ENCODE data around the gene MOV10. TPM values are rescaled to one million over a fixed set of nuclear protein-coding genes. Genes with fewer than 3 reads are reported as not detected.
A peak's percentile ranks its signal among the peaks of the same experiment; 100 is the strongest.

The MOV10 gene
- total RNA-seq, 2 donors from 2014 or later, result 76.8 to 80.8 TPM

DNA sequence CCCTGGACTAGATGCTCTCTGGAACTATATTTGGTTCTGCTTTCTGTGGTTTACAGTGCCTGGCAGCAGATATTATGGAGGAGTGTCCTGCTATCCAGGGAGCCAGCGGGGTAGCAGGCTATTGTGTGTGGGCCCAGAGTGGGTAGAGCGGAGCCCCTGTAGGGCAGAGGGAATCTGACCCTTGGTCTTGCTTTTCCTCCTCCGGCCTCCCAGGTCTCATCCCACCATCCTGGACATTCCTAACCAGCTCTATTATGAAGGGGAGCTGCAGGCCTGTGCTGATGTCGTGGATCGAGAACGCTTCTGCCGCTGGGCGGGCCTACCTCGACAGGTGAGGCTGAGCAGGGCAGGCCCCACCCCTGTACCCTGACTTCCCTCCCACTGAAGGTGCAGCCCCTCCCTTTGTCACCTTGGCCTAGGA lies 23.3 kb downstream of the MOV10 start:
- Mint-ChIP-seq H3K4me3 (no peak overlapping the region), H3K27me3 (ENCODE audit: low read depth) (no peaks in the 10 kb centered on the region), H3K4me1 (ENCODE audit: low read depth) (peaks cover 32% of the 10 kb centered on the region), H3K9me3 (no peaks in the 10 kb centered on the region), H3K27ac (no peak overlapping the region), H3K36me3 (ENCODE audit: insufficient read depth in 2 of 2) (peaks cover 3 to 12% of the 10 kb centered on the region in 2 donors)
- ATAC-seq (replicated peaks in 1 of 2) (no peak), DNase-seq (no peak)

DNA sequence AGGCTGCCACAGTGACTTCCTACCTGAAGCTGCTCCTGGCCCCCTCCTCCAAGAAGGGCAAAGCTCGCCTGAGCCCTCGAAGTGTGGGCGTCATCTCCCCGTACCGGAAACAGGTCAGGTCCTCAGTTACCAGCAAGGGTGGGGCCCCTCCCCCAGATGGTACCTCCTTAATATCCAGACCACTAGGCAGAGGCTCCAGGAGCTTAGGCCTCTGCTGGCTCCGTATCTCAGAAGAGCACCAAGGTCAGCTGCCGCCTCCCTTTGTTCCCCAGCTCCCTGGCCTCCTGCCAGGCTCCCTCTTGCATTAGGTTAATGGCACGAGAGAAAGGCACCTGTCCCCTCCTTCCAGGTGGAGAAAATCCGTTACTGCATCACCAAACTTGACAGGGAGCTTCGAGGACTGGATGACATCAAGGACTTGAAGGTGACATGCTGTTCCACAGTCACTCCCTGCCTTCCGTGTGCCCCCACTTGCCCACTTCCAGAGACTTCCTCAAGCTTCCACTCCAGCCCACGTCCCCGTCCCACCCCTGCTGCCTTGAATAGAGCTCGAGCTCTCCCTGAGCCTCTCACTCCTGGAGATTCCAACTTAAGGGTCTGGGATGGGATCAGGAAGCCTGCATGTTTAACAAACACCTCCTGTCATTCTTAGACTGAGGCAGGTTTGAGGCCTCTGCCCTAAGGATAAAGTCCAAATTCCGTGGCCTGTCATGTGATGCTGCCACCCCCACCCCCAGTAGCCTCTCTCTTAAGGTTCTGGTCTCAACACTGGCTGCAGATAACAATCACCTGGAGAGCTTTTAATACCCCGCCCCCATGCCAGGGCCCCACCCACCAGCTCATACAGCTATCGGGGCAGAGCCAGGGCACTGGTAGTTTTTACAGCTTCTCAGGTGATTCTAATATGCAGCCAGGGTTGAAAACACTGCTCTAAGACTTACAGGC lies 24.2 kb downstream of the MOV10 start:
- H3K9me3 Mint-ChIP-seq, result no peaks in the 10 kb centered on the region
- peaks cover 3 to 11% of the 10 kb centered on the region in 2 donors for H3K36me3 Mint-ChIP-seq (ENCODE audit: insufficient read depth in 2 of 2)
- no peak for ATAC-seq (replicated peaks in 1 of 2)
- no peak overlapping the region for H3K27ac Mint-ChIP-seq
- H3K27me3 Mint-ChIP-seq (ENCODE audit: low read depth), result no peaks in the 10 kb centered on the region
- H3K4me3 Mint-ChIP-seq, result no peak overlapping the region
- peaks cover 36% of the 10 kb centered on the region for H3K4me1 Mint-ChIP-seq (ENCODE audit: low read depth)
- DNase-seq, result no peak

DNA sequence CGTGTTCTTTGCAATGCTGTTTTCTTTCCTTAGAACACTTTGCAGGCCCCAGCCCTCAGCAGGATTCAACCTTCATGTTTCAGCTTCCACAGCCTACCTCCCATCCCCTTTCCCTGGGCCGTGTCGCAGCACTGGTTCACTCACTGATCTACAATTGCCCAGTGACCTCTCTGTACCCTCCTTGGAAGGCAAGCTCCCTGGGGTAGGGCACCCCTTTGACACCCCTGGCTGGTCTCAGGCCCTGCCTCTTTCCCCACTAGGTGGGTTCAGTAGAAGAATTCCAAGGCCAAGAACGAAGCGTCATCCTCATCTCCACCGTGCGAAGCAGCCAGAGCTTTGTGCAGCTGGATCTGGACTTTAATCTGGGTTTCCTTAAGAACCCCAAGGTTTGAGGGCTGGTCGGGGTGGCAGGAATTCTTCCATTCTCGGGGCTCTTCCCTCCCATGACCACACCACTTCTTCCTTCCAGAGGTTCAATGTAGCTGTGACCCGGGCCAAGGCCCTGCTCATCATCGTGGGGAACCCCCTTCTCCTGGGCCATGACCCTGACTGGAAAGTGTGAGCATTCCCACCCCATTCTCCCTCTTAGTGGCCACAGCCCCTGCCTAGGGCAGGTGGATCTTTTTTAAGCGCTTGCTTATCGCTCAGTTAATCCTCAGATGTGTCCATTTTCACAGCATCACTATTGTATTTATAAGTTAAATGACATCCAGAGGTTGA lies 25.1 kb downstream of the MOV10 start:
- Mint-ChIP-seq H3K36me3 (ENCODE audit: insufficient read depth in 2 of 2) (peaks cover 3 to 11% of the 10 kb centered on the region in 2 donors), H3K27ac (no peak overlapping the region), H3K4me1 (ENCODE audit: low read depth) (peaks cover 45% of the 10 kb centered on the region), H3K9me3 (no peaks in the 10 kb centered on the region), H3K27me3 (ENCODE audit: low read depth) (no peaks in the 10 kb centered on the region), H3K4me3 (no peak overlapping the region)
- DNase-seq (no peak), ATAC-seq (replicated peaks in 1 of 2) (no peak)

DNA sequence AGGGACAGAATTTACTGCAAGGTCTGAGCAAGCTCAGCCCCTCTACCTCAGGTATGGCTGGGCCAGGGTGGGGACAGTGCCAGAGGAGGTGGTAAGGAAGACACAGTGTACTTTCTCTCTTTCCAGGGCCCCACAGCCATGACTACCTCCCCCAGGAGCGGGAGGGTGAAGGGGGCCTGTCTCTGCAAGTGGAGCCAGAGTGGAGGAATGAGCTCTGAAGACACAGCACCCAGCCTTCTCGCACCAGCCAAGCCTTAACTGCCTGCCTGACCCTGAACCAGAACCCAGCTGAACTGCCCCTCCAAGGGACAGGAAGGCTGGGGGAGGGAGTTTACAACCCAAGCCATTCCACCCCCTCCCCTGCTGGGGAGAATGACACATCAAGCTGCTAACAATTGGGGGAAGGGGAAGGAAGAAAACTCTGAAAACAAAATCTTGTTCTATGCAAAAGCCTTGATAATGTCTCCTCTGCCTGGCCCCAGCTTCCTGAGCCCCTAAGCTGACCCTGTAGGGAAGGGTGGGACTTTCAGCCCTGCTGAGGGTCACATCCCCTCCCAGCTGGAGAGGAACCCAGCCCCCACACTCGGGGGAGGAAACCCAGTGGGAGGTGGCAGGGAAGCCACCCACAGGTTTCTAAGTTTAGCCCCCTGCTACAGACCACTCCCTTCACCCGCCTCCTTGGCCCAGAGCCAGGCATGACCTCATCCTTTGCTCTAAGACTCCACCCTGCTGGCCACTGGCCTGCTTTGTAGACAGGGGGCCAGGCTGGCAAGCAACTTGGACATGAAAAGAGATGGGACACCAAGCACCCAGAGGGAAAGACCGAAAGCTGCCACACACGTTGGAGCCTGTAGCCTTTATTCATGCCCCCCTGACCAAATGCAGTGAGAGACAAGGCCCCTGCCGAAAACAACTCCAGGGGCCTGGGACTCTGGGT lies 26.1 kb downstream of the MOV10 start:
- Mint-ChIP-seq H3K9me3 (no peaks in the 10 kb centered on the region), H3K27me3 (ENCODE audit: low read depth) (no peaks in the 10 kb centered on the region), H3K4me3 (peak overlapping the region; percentile 59 to 73), H3K4me1 (ENCODE audit: low read depth) (peaks cover 55% of the 10 kb centered on the region), H3K27ac (peak overlapping the region; percentile 67), H3K36me3 (ENCODE audit: insufficient read depth in 2 of 2) (peaks cover 3 to 11% of the 10 kb centered on the region in 2 donors)
- ATAC-seq (replicated peaks in 1 of 2), result peak; percentile 40 to 47
- peak; percentile 77 to 82 for DNase-seq

DNA sequence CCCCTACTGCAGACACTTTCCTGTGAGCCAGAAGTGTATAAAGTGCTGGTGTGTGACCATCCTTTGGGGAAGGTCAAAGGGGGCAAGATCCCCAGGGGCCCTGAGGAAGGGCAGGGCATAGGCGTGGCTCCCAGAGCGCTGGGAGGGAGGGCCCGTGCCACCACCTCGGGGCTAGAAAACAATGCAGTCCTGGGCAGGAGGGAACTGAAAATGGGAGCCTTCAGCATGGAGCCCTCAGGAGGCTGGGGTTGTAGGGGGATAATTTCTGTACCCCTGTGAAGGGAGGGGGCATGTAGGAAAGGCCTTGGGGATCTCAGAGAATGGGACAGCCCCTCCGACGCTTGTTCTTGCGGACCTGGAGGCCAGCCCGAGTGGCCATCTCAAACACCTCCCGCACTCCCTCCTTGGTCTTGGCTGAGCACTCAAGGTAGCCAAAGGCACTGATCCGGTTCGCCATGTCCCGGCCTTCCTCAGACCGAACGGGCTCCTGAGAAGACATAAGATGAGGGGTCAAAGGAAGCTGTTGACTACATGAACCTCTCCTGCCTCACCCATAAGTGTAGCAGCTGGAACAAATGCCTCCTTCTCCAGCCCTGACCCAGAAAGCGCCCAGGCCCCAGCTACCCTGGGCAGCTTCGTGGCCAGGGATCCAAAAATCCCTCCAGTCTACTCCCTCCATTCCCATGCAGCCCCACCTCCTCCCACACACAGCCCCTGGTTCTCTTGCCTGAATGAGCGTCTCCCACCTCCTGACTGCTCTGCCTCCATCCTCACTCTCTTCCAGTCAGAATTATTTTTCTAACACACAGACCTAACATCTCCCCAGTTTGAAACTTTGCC lies 27.0 kb downstream of the MOV10 start:
- no peak for DNase-seq
- no peaks in the 10 kb centered on the region for H3K27me3 Mint-ChIP-seq (ENCODE audit: low read depth)
- peak overlapping the region; percentile 59 to 73 for H3K4me3 Mint-ChIP-seq
- H3K36me3 Mint-ChIP-seq (ENCODE audit: insufficient read depth in 2 of 2), result peaks cover 3 to 11% of the 10 kb centered on the region in 2 donors
- peaks cover 61% of the 10 kb centered on the region for H3K4me1 Mint-ChIP-seq (ENCODE audit: low read depth)
- H3K27ac Mint-ChIP-seq, result peak overlapping the region; percentile 67
- no peaks in the 10 kb centered on the region for H3K9me3 Mint-ChIP-seq
- ATAC-seq (replicated peaks in 1 of 2), result no peak

DNA sequence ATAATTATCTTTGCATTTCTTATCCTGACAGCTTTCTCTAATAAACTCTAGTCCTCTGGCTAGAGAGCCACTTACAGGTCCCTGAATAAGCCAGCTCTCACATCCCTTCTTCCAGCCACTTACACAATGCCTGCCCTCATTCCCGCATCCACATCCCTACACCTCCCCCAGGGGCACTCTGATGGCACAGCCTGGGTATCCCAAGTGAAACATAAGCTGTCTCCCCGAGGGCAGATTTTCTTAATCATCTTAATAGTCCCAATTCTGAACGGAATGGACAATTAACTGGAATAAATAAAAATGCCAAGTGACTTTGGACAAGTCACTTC lies 27.6 kb downstream of the MOV10 start:
- no peaks in the 10 kb centered on the region for H3K27me3 Mint-ChIP-seq (ENCODE audit: low read depth)
- peak overlapping the region; percentile 41 for H3K27ac Mint-ChIP-seq
- H3K9me3 Mint-ChIP-seq, result no peaks in the 10 kb centered on the region
- ATAC-seq (replicated peaks in 1 of 2) (no peak), DNase-seq (no peak)
- H3K4me1 Mint-ChIP-seq (ENCODE audit: low read depth), result peaks cover 61% of the 10 kb centered on the region
- H3K36me3 Mint-ChIP-seq (ENCODE audit: insufficient read depth in 2 of 2), result peaks cover 3 to 11% of the 10 kb centered on the region in 2 donors
- peak overlapping the region; percentile 8 to 12 for H3K4me3 Mint-ChIP-seq

DNA sequence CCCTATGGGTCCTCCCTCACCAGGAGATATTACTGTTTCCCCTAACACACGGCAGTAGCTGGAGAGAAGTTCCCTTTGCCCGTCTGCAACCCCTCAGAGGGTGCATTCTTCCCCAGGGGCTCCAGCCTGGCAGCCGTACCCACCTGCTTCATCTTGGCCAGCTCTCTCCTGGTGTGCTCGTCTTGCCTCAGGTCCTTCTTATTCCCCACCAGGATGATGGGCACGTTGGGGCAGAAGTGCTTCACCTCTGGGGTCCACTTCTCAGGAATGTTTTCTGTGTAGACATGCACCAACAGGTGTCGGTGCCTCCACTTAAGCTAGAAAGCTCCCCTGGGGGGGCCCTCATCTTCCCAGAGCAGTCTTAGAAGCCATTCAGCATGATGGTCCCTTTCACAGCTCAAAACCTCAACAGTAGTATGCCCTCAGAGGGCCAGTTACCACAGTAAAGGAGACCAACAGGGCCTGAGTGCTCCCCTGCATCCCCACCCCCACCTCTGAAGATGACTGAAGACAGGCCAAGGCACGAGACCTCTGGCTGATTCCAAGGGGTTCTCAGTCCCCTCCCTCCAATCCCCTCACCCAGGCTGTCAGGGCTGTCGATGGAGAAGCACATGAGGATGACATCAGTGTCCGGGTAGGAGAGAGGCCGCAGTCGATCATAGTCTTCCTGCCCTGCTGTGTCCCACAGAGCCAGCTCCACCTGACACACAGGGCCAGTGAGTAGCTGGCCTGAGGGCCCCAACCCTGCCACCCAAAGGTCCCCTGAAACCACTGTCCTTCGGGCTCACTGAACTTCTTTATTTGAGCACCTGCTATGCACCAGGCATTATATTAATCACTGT lies 28.2 kb downstream of the MOV10 start:
- Mint-ChIP-seq H3K27me3 (ENCODE audit: low read depth) (peaks cover 2% of the 10 kb centered on the region), H3K4me1 (ENCODE audit: low read depth) (peaks cover 64% of the 10 kb centered on the region), H3K9me3 (no peaks in the 10 kb centered on the region), H3K27ac (peak overlapping the region; percentile 41), H3K4me3 (no peak overlapping the region), H3K36me3 (ENCODE audit: insufficient read depth in 2 of 2) (peaks cover 5 to 11% of the 10 kb centered on the region in 2 donors)
- no peak for DNase-seq
- no peak for ATAC-seq (replicated peaks in 1 of 2)

DNA sequence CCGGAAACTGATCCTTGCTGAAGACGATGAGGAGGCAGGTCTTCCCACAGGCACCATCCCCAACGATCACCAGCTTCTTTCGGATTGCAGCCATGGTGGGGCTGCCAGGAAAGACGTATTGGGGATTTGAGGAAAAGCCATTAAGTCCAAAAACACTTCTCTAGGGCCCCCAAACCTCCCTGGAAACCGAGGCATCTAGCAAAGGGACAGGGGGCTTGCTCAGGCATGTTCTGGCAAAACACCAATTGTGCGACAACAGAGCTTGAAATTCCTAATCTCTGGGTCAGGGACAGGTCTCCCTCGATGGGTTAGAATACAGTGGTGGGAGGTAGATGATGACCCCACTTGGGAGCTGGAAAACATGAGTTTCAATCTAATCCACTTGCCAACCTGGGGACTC lies 29.2 kb downstream of the MOV10 start:
- peaks cover 9% of the 10 kb centered on the region for H3K27me3 Mint-ChIP-seq (ENCODE audit: low read depth)
- ATAC-seq (replicated peaks in 1 of 2), result no peak
- no peaks in the 10 kb centered on the region for H3K9me3 Mint-ChIP-seq
- peaks cover 66% of the 10 kb centered on the region for H3K4me1 Mint-ChIP-seq (ENCODE audit: low read depth)
- DNase-seq, result no peak
- no peak overlapping the region for H3K27ac Mint-ChIP-seq
- peaks cover 5 to 11% of the 10 kb centered on the region in 2 donors for H3K36me3 Mint-ChIP-seq (ENCODE audit: insufficient read depth in 2 of 2)
- peak overlapping the region in 1 of 2 donors; percentile 80 for H3K4me3 Mint-ChIP-seq

DNA sequence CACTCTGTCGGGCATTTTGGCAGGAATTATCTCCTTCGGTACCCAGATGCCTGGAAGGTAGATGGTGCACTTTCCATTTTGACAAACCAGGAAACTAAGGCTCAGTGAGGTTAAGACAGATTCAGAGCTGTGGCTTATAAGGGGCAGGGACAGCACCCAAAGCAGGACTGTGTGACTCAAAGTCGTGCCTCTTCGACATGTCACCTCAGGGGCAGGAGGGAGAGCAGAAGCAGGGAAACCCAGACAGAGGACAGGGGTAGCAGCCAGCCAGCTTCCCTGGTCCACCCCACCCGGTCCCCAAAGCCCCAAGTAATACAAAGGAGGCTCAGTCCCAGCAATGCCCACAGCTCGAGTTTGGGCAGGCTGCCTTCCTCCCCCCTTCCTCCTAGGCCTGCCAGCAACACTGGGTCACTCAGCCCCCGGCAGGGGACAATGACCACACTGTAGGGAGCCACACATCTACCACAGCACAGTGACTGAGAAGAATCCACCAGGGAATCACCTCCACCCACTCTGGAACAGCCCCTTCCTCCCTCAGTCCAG lies 30.0 kb downstream of the MOV10 start:
- H3K27ac Mint-ChIP-seq, result peak overlapping the region; percentile 78
- no peaks in the 10 kb centered on the region for H3K9me3 Mint-ChIP-seq
- ATAC-seq (replicated peaks in 1 of 2) (peak; percentile 41 to 49), DNase-seq (peak; percentile 50 to 61)
- peaks cover 5 to 11% of the 10 kb centered on the region in 2 donors for H3K36me3 Mint-ChIP-seq (ENCODE audit: insufficient read depth in 2 of 2)
- peaks cover 68% of the 10 kb centered on the region for H3K4me1 Mint-ChIP-seq (ENCODE audit: low read depth)
- H3K4me3 Mint-ChIP-seq, result peak overlapping the region; percentile 80 to 86
- peaks cover 9% of the 10 kb centered on the region for H3K27me3 Mint-ChIP-seq (ENCODE audit: low read depth)

DNA sequence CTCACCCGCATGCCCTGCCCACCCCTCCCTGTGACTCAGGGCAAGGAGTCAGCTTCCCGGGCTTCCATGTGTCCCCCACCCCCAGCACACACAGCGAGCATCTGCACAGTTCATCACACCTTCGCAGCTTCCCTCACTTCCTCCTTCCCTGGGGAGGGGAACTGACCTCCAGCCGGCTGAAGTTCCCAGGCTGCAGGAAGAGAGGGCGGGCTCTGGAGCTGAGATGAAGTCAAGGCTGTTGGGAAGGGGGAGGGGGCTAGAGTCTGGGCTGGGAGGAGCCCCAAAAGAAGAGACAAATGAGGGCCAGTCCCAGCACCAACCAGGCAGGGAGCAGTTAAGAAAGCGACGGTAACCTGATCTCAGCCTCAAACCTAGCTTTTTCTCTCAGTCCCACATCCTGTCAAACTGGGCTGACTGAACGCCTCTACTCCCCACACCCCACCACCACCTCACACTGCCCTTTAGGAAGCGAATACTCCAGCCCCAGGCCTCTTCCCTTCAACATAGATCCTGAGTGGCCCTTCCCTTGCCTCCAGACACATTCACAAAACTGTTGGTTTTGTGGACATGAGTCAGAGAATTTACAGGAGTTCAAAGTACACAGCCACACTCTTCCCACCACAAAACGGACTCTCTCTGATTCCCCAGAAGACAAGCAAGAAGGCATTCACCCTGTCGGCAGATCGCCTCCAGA lies 30.6 kb downstream of the MOV10 start:
- H3K27me3 Mint-ChIP-seq (ENCODE audit: low read depth), result peaks cover 9% of the 10 kb centered on the region
- peak overlapping the region; percentile 43 for H3K27ac Mint-ChIP-seq
- H3K9me3 Mint-ChIP-seq, result no peaks in the 10 kb centered on the region
- H3K4me3 Mint-ChIP-seq, result peak overlapping the region; percentile 80 to 86
- ATAC-seq (replicated peaks in 1 of 2) (peak; percentile 59 to 67), DNase-seq (peak; percentile 61 to 66)
- peaks cover 5 to 11% of the 10 kb centered on the region in 2 donors for H3K36me3 Mint-ChIP-seq (ENCODE audit: insufficient read depth in 2 of 2)
- peaks cover 69% of the 10 kb centered on the region for H3K4me1 Mint-ChIP-seq (ENCODE audit: low read depth)

Measured in activated T-cell treated with anti-CD3 and anti-CD28 coated beads, Interleukin-2, amount 50 U/mL, for 72 hours (primary cell).